HepG2 (cell line): ENCODE results near the gene PM20D1. TPM values are rescaled to one million over a fixed set of nuclear protein-coding genes. Genes with fewer than 3 reads are reported as not detected.

Source experiments
- ATAC-seq: fragments of 200-7000 bp; cut with Tn5 transposase; 3 replicates; pipeline ENCODE4 v1.9.1; 2020; ENCODE audit warnings: mild to moderate bottlenecking, moderate library complexity
- BruUV-seq: library from RNA; stranded (reverse); fragments of 400-500 nt; replicated peaks from 2 replicates; lab custom pipeline; 2021; lab: Mats Ljungman, UMichigan
- CTCF ChIA-PET: fragments of 300-600 bp; formaldehyde crosslinking; extraction: SDS; loops from one replicate; lab custom pipeline; 2021; ENCODE audit warnings: low total read pairs, inconsistent platforms, low intra/inter-chr PET ratio; lab: Yijun Ruan, JAX
- POLR2A ChIA-PET: fragments of 350-600 bp; sonication (Branson Sonifier 250); formaldehyde crosslinking; loops from one replicate; lab custom pipeline; 2020; ENCODE audit warnings: antibody characterized with exemption, inconsistent platforms; lab: Yijun Ruan, JAX
- DNase-seq: peaks from one replicate; pipeline ENCODE4 v3.0.0-alpha.2; 2015; ENCODE audit warnings: low spot score
- FAIRE-seq: peaks from 3 replicates; lab custom pipeline; 2011; peaks lifted over from hg19 to GRCh38; lab: Jason Lieb, UNC
- H2AFZ ChIP-seq: one replicate; pipeline ENCODE4 v1.6.1; 2011; ENCODE audit warnings: low read length, inconsistent platforms
- H3K27ac ChIP-seq: fragments of 300-600 bp; 3 replicates; pipeline ENCODE4 v1.8.0; 2011; ENCODE audit warnings: mixed run types, mild to moderate bottlenecking, mixed read lengths, low read length, inconsistent platforms; ENCODE audit not compliant: insufficient read depth; ENCODE audit errors: extremely low read length
- H3K27me3 ChIP-seq, 2 experiments: fragments of 200-600 bp in 1 of 2; 2 replicates in 1 of 2; 3 replicates in 1 of 2; pipeline versions ENCODE4 v1.6.0 to v1.8.0; 2011; ENCODE audit warnings: low read length in 2 of 2, mild to moderate bottlenecking in 2 of 2, moderate library complexity in 2 of 2, inconsistent platforms in 1 of 2; ENCODE audit not compliant: insufficient read depth in 2 of 2, control insufficient read depth in 1 of 2
- H3K36me3 ChIP-seq, 2 experiments: fragments of 200-600 bp in 1 of 2; replicated peaks in 1 of 2; 2 replicates in 1 of 2; 3 replicates in 1 of 2; pipeline versions ENCODE4 v1.5.1 to v1.8.0; 2011; ENCODE audit warnings: low read length in 2 of 2, inconsistent platforms in 1 of 2; ENCODE audit not compliant: insufficient read depth in 2 of 2, control insufficient read depth in 1 of 2
- H3K4me1 ChIP-seq: 2 replicates; pipeline ENCODE4 v1.5.1; 2012; ENCODE audit warnings: low read length, inconsistent platforms; ENCODE audit not compliant: insufficient read depth
- H3K4me2 ChIP-seq: 2 replicates; pipeline ENCODE4 v1.6.0; 2011; ENCODE audit warnings: low read depth, low read length, inconsistent platforms
- H3K4me3 ChIP-seq, 3 experiments: fragments of 200-600 bp in 1 of 3; sonication (generic), shearing (Covaris generic) in 1 of 3; replicated peaks in 1 of 3; 2 replicates each; pipeline ENCODE4 v1.5.1; 2011 to 2016; ENCODE audit warnings: low read length in 3 of 3, inconsistent platforms in 2 of 3, low read depth in 2 of 3, mild to moderate bottlenecking in 2 of 3, control low read depth in 1 of 3, mixed read lengths in 1 of 3; ENCODE audit not compliant: insufficient read depth in 1 of 3
- H3K79me2 ChIP-seq: one replicate; pipeline ENCODE4 v1.6.1; 2011; ENCODE audit warnings: low read length, inconsistent platforms; ENCODE audit not compliant: insufficient read depth
- H3K9ac ChIP-seq: 2 replicates; pipeline ENCODE4 v1.6.0; 2011; ENCODE audit warnings: mild to moderate bottlenecking, low read depth, low read length, inconsistent platforms; ENCODE audit not compliant: insufficient read depth
- H3K9me3 ChIP-seq: 2 replicates; pipeline ENCODE4 v1.5.1; 2012; ENCODE audit warnings: mild to moderate bottlenecking, low read length
- H4K20me1 ChIP-seq: 2 replicates; pipeline ENCODE4 v1.6.0; 2011; ENCODE audit warnings: inconsistent platforms, mild to moderate bottlenecking, low read length, moderate library complexity; ENCODE audit not compliant: insufficient read depth
- FOXA3 ChIP-seq: IDR thresholded peaks from 2 replicates; pipeline ENCODE4 v1.6.1; 2016; ENCODE audit warnings: missing genetic modification reagents, missing compliant biosample characterization
- HNF1B ChIP-seq: sonication (generic); formaldehyde crosslinking; IDR thresholded peaks from 2 replicates; pipeline ENCODE4 v1.5.1; 2020; ENCODE audit warnings: mild to moderate bottlenecking, moderate library complexity, missing genetic modification reagents
- KDM4B ChIP-seq: sonication (generic); formaldehyde crosslinking; IDR thresholded peaks from 2 replicates; pipeline ENCODE4 v1.4.0; 2020; ENCODE audit warnings: missing genetic modification reagents
- KLF6 ChIP-seq: IDR thresholded peaks from 2 replicates; pipeline ENCODE4 v1.8.0; 2016; ENCODE audit warnings: missing biosample characterization, missing genetic modification reagents
- NR3C1 ChIP-seq: sonication (generic); formaldehyde crosslinking; IDR thresholded peaks from 2 replicates; pipeline ENCODE4 v1.4.0; 2020; ENCODE audit warnings: missing genetic modification reagents
- SP5 ChIP-seq: IDR thresholded peaks from 2 replicates; pipeline ENCODE4 v1.6.1; 2016; ENCODE audit warnings: low read depth, borderline replicate concordance
- TBX2 ChIP-seq: sonication (generic); formaldehyde crosslinking; IDR thresholded peaks from 2 replicates; pipeline ENCODE4 v1.5.0; 2020; ENCODE audit warnings: missing genetic modification reagents, mild to moderate bottlenecking, borderline replicate concordance
- YEATS2 ChIP-seq: sonication (generic); formaldehyde crosslinking; IDR thresholded peaks from 2 replicates; pipeline ENCODE4 v1.4.0; 2020; ENCODE audit warnings: missing genetic modification reagents, borderline replicate concordance
- ZFP62 ChIP-seq: sonication (generic); formaldehyde crosslinking; IDR thresholded peaks from 2 replicates; pipeline ENCODE4 v1.4.0; 2020; ENCODE audit warnings: missing genetic modification reagents
- ZGPAT ChIP-seq: IDR thresholded peaks from 2 replicates; pipeline ENCODE4 v1.6.1; 2016; ENCODE audit warnings: mild to moderate bottlenecking
- ZNF562 ChIP-seq: sonication (generic); formaldehyde crosslinking; IDR thresholded peaks from 2 replicates; pipeline ENCODE4 v1.8.0; 2022; ENCODE audit warnings: missing genetic modification reagents, borderline replicate concordance
- ZNF775 ChIP-seq: sonication (generic); formaldehyde crosslinking; IDR thresholded peaks from 2 replicates; pipeline ENCODE4 v1.4.0; 2020; ENCODE audit warnings: missing genetic modification reagents, mild to moderate bottlenecking, moderate library complexity, borderline replicate concordance
- WGBS: methylation state at CpG from one replicate; pipeline ENCODE4 v1.1.6; 2017; ENCODE audit warnings: low lambda C conversion rate; 5-methylcytosine and 5-hydroxymethylcytosine counted together
- in situ Hi-C: cut with HindIII; loops from 2 replicates; pipeline ENCODE4 v1.10.0; 2017; ENCODE audit warnings: low pct_unique_long_range_greater_than_20kb; ENCODE audit not compliant: extremely low pct_ligation_motif_present
- intact Hi-C: fragments of 100-400 bp; cut with micrococcal nuclease; formaldehyde crosslinking; loops from one replicate; pipeline ENCODE4 v1.10.0; 2022; ENCODE audit not compliant: unreplicated experiment
- polyA plus RNA-seq, 8 experiments: library from polyadenylated mRNA; depleted of rRNA in 3 of 8; stranded (reverse) in 7 of 8; unstranded in 1 of 8; fragments of >200 nt; fragmentation: Illumina TruSeq in 4 of 8; extraction: Trizol in 4 of 8; gene quantifications; 2 replicates each; pipeline versions ENCODE4 v1.2.1 to v1.2.3, GENCODE V29; 2011 to 2016; ENCODE audit warnings: low read depth in 4 of 8, missing spikeins in 1 of 8, mixed read lengths in 1 of 8; ENCODE audit not compliant: insufficient read depth in 1 of 8
- total RNA-seq, 5 experiments: library from RNA; depleted of rRNA; stranded (reverse); fragments of >200 nt; fragmentation: Illumina TruSeq; extraction: Trizol; gene quantifications; 2 replicates each; pipeline ENCODE4 v1.2.3, GENCODE V29; 2016; ENCODE audit warnings: low read depth in 1 of 5

PM20D1 gene
- total and polyA plus RNA-seq, 2 of the 13 experiments (the other 11 are each of a cell fraction or from before 2014, with no cell fraction given): not detected

GRCh38 chr1:205817364-205817763 is 32.6 kb downstream of the PM20D1 start:
- intact Hi-C loops (no loop called here), in situ Hi-C loops (no loop called here)
- no peak for ATAC-seq
- DNase-seq: no peak
- peaks cover 0 to 18% of the 10 kb centered on the region in 2 experiments; a peak in 2 of 5 replicates for H3K27me3 ChIP-seq
- no peaks in the 10 kb centered on the region for H3K36me3 ChIP-seq
- ChIA-PET POLR2A (no interaction called here), CTCF (no interaction called here)
- H2AFZ ChIP-seq: no peak overlapping the region
- TF ChIP-seq KLF6 (CRISPR knock-in tag) (no peak), ZGPAT (CRISPR knock-in tag) (no peak), TBX2 (CRISPR knock-in tag) (no peak), SP5 (CRISPR knock-in tag) (no peak), ZNF775 (CRISPR knock-in tag) (no peak), FOXA3 (CRISPR knock-in tag) (no peak), KDM4B (CRISPR knock-in tag) (no peak), YEATS2 (no peak), NR3C1 (CRISPR knock-in tag) (no peak), ZNF562 (CRISPR knock-in tag) (no peak), ZFP62 (CRISPR knock-in tag) (no peak), HNF1B (CRISPR knock-in tag) (no peak)
- H3K4me3 ChIP-seq: no peak overlapping the region
- H3K9ac ChIP-seq: no peak overlapping the region
- no peaks in the 10 kb centered on the region for H3K9me3 ChIP-seq
- no peaks in the 10 kb centered on the region for H3K79me2 ChIP-seq
- 25% methylated on average over 3 of the region's 3 CpGs for WGBS
- no peak overlapping the region for H3K4me2 ChIP-seq
- BruUV-seq: no TSS peak
- no peak overlapping the region for H3K27ac ChIP-seq
- no peak for FAIRE-seq
- no peaks in the 10 kb centered on the region for H4K20me1 ChIP-seq
- H3K4me1 ChIP-seq: peaks cover 9% of the 10 kb centered on the region
